Measurements from ENCODE around the gene GNAS.

The GNAS gene

DNA sequence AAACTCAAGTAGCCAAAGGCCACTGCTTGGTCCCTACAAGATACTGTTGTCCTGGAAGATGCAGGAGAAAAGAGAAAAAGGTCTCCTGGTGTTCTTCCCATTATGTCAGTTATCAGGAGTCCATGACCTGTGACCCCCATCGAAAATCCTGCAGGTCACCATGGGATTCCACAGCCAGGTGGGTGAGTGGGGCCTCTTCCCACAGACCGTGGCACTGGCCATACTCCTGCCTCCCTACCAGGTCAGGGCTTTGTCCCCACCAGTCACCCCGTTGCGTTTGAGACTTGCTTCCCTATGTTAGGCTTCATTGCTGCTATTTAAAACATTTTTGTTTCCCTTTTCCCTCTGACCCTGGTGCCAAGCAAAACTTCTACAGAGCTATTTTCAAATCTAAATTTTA, 60.6 kb downstream of the GNAS start:
- no peak overlapping the region for H3K4me2 ChIP-seq (ENCODE audit: low read length)
- H3K27me3 ChIP-seq (ENCODE audit: control insufficient read depth, low read length), result no peaks in the 10 kb centered on the region
- H3K4me3 ChIP-seq (ENCODE audit: low read length), result no peak overlapping the region
- H3K4me1 ChIP-seq (ENCODE audit: control insufficient read depth, low read length), result peaks cover 5% of the 10 kb centered on the region
- H3K9me2 ChIP-seq (replicated peaks; ENCODE audit: control insufficient read depth, low read length), result no peaks in the 10 kb centered on the region
- no peak overlapping the region for H3K27ac ChIP-seq (ENCODE audit: low read depth, low read length)
- H3K79me2 ChIP-seq (ENCODE audit: control insufficient read depth, low read length), result no peaks in the 10 kb centered on the region
- no peaks in the 10 kb centered on the region for H3K9me3 ChIP-seq (ENCODE audit: control insufficient read depth, insufficient read depth, low read length)
- TF ChIP-seq EZH2phosphoT487 (IDR thresholded peaks at IDR 0.05; ENCODE audit: borderline replicate concordance, low read length), result no peak
- TF ChIP-seq, protein P1, sequence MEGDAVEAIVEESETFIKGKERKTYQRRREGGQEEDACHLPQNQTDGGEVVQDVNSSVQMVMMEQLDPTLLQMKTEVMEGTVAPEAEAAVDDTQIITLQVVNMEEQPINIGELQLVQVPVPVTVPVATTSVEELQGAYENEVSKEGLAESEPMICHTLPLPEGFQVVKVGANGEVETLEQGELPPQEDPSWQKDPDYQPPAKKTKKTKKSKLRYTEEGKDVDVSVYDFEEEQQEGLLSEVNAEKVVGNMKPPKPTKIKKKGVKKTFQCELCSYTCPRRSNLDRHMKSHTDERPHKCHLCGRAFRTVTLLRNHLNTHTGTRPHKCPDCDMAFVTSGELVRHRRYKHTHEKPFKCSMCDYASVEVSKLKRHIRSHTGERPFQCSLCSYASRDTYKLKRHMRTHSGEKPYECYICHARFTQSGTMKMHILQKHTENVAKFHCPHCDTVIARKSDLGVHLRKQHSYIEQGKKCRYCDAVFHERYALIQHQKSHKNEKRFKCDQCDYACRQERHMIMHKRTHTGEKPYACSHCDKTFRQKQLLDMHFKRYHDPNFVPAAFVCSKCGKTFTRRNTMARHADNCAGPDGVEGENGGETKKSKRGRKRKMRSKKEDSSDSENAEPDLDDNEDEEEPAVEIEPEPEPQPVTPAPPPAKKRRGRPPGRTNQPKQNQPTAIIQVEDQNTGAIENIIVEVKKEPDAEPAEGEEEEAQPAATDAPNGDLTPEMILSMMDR (IDR thresholded peaks at IDR 0.05; ENCODE audit: low read depth, low read length, poor library complexity, severe bottlenecking), result no peak
- peaks cover 35% of the 10 kb centered on the region for H3K36me3 ChIP-seq (ENCODE audit: control insufficient read depth, low read length)
- H3F3A ChIP-seq (ENCODE audit: control insufficient read depth, insufficient read depth), result peaks cover 40% of the 10 kb centered on the region
- peaks cover 4% of the 10 kb centered on the region; the same call in 1 of the 2 replicates for H4K20me1 ChIP-seq (ENCODE audit: control insufficient read depth, insufficient read depth, low read depth, low read length)

DNA sequence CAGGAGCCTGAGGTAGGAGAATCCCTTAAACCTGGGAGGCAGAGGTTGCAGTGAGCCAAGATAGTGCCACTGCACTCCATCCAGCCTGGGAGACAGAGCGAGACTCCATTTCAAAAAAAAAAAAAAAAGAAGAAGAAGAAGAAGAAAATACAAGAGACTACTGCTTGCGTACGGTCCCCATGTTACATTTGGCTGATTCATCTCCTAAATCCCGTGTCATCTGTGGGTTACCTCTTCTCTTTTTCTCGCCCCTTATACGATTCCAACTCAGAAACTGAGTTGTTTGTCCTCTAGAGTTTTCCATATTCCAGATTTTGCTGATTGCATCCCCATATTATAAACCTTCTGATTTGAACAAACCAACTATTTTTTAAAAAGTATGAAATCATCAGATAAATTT, 66.1 kb downstream of the GNAS start:
- peaks cover 12% of the 10 kb centered on the region for H3K27me3 ChIP-seq (ENCODE audit: control insufficient read depth, low read length)
- no peaks in the 10 kb centered on the region for H3K9me3 ChIP-seq (ENCODE audit: control insufficient read depth, insufficient read depth, low read length)
- H3K9me2 ChIP-seq (replicated peaks; ENCODE audit: control insufficient read depth, low read length), result no peaks in the 10 kb centered on the region
- no peak for TF ChIP-seq EZH2phosphoT487 (IDR thresholded peaks at IDR 0.05; ENCODE audit: borderline replicate concordance, low read length)
- TF ChIP-seq, protein P1 (IDR thresholded peaks at IDR 0.05; ENCODE audit: low read depth, low read length, poor library complexity, severe bottlenecking), result no peak
- no peaks in the 10 kb centered on the region for H3K36me3 ChIP-seq (ENCODE audit: control insufficient read depth, low read length)
- H3K79me2 ChIP-seq (ENCODE audit: control insufficient read depth, low read length), result no peaks in the 10 kb centered on the region
- H3F3A ChIP-seq (ENCODE audit: control insufficient read depth, insufficient read depth), result peaks cover 4% of the 10 kb centered on the region; the same call in 1 of the 2 replicates
- H3K4me1 ChIP-seq (ENCODE audit: control insufficient read depth, low read length), result no peaks in the 10 kb centered on the region
- H4K20me1 ChIP-seq (ENCODE audit: control insufficient read depth, insufficient read depth, low read depth, low read length), result no peaks in the 10 kb centered on the region
- H3K27ac ChIP-seq (ENCODE audit: low read depth, low read length), result no peak overlapping the region
- H3K4me3 ChIP-seq (ENCODE audit: low read length), result no peak overlapping the region
- H3K4me2 ChIP-seq (ENCODE audit: low read length), result no peak overlapping the region

DNA sequence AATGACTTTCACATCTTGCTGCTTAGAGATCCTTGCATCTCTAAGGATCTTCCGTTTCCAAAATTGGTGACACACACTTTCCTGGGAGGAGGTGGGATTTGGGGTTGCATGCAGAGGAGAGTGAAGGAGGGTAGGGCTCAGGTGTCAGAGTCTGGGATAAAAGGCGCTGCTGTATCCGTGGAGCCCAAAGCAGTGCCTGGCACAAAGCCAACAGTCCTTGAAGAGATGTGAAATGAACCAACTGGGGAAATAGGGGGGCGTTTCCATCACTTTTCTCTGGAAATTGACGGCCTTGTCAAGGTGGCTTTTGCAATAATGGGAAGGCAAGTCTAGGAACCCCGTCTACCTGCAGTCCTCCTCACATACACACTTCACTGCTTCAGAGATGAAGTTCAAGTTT, 69.0 kb downstream of the GNAS start:
- TF ChIP-seq, protein P1 (IDR thresholded peaks at IDR 0.05; ENCODE audit: low read depth, low read length, poor library complexity, severe bottlenecking), result no peak
- no peak for TF ChIP-seq EZH2phosphoT487 (IDR thresholded peaks at IDR 0.05; ENCODE audit: borderline replicate concordance, low read length)
- H3K4me3 ChIP-seq (ENCODE audit: low read length), result no peak overlapping the region
- H3K4me2 ChIP-seq (ENCODE audit: low read length), result no peak overlapping the region
- no peaks in the 10 kb centered on the region for H3K9me3 ChIP-seq (ENCODE audit: control insufficient read depth, insufficient read depth, low read length)
- peaks cover 15% of the 10 kb centered on the region for H3K27me3 ChIP-seq (ENCODE audit: control insufficient read depth, low read length)
- no peaks in the 10 kb centered on the region for H3F3A ChIP-seq (ENCODE audit: control insufficient read depth, insufficient read depth)
- H3K36me3 ChIP-seq (ENCODE audit: control insufficient read depth, low read length), result no peaks in the 10 kb centered on the region
- no peak overlapping the region for H3K27ac ChIP-seq (ENCODE audit: low read depth, low read length)
- no peaks in the 10 kb centered on the region for H4K20me1 ChIP-seq (ENCODE audit: control insufficient read depth, insufficient read depth, low read depth, low read length)
- no peaks in the 10 kb centered on the region for H3K79me2 ChIP-seq (ENCODE audit: control insufficient read depth, low read length)
- H3K4me1 ChIP-seq (ENCODE audit: control insufficient read depth, low read length), result no peaks in the 10 kb centered on the region
- H3K9me2 ChIP-seq (replicated peaks; ENCODE audit: control insufficient read depth, low read length), result no peaks in the 10 kb centered on the region

Data from DOHH2 (cell line).